ENCODE data around the gene APEX2. TPM values are rescaled to one million over a fixed set of nuclear protein-coding genes. Genes with fewer than 3 reads are reported as not detected.

The APEX2 gene
- total and polyA plus RNA-seq, 8 donors, result 3.5 to 8.6 (median 5.8) TPM

DNA sequence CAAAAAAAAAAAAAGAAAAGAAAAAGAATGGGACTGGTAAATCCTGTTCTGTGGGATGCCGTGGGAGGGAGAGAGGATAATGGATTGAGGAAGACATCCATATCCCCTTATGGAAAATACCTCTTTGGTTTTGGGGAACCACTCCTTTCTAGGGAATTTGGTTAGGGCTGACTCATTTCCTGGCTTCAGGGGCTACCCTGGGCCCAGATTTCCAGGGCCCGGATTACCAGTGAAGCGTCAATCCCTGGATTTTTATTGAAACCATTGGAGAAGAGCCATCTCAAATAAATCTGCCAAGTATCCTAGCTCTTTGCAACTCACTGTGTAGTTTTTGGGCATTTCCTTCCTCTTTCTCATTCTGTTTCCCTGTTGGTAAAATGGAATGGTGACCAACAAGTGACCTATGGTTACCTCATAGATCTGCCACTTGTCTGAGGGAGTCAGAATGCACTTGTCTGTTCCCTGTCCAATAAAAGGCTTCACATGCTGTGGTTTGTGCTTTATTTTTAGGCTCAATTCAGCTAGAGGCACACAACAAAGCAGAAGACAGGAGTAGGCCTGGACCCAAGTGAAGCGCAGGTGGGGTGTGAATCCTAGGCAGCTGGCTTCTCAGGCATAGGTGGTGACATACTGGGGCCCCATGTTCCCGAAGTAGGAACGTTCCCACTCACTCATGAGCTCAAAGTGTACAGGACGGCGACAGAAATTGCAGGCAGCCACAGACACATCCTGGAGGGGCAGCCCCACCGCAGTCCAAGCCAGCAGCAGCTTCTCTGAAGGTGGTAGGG, 8.6 kb downstream of the APEX2 start:
- intact Hi-C loops (cut with DNase I), result no loop called here

DNA sequence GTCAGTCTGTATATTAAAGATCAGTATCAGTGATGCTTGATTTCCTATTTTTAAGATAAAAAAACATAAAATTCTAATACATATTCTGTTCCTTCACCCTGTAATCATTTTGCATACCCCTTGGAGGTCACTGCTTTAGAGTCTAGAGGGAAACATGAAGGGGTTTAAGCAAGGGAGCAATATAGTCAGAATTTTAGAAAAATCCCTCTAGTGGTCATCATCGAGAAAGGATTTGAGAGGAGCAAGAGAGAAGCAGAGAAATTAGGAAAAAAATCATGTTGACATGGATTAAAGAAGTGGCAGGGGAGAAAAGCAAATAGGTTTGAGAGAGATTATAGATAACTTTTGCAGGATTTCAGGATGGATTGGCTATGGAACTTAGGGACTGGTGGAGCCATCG, 11.1 kb downstream of the APEX2 start:
- no peaks in the 10 kb centered on the region for H3K36me3 ChIP-seq
- ATAC-seq, result no peak
- H3K27ac ChIP-seq, result no peak overlapping the region
- no peaks in the 10 kb centered on the region for H3K9me3 ChIP-seq
- H3K4me1 ChIP-seq, result no peaks in the 10 kb centered on the region
- H3K27me3 ChIP-seq, result peaks cover 0 to 3% (median 0%) of the 10 kb centered on the region in 4 donors
- no peak for FAIRE-seq
- intact Hi-C loops (cut with DNase I), result no loop called here
- 21 to 35% methylated on average over 2 of the region's 2 CpGs for WGBS, 2 donors
- no peak for DNase-seq
- TF ChIP-seq, protein P1, sequence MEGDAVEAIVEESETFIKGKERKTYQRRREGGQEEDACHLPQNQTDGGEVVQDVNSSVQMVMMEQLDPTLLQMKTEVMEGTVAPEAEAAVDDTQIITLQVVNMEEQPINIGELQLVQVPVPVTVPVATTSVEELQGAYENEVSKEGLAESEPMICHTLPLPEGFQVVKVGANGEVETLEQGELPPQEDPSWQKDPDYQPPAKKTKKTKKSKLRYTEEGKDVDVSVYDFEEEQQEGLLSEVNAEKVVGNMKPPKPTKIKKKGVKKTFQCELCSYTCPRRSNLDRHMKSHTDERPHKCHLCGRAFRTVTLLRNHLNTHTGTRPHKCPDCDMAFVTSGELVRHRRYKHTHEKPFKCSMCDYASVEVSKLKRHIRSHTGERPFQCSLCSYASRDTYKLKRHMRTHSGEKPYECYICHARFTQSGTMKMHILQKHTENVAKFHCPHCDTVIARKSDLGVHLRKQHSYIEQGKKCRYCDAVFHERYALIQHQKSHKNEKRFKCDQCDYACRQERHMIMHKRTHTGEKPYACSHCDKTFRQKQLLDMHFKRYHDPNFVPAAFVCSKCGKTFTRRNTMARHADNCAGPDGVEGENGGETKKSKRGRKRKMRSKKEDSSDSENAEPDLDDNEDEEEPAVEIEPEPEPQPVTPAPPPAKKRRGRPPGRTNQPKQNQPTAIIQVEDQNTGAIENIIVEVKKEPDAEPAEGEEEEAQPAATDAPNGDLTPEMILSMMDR (IDR thresholded peaks at IDR 0.05), result peak in 2 of 4 donors; percentile 5 to 19
- no peak overlapping the region for H3K4me3 ChIP-seq

More for the DNA sequence above, 8.6 kb downstream of the APEX2 start:
- Histone ChIP-seq H3K4me3 (no peak overlapping the region), H3K27me3 (no peaks in the 10 kb centered on the region), H3K4me1 (no peaks in the 10 kb centered on the region), H3K36me3 (no peaks in the 10 kb centered on the region), H3K9me3 (no peaks in the 10 kb centered on the region), H3K27ac (peak overlapping the region in 2 of 4 donors; percentile 46 to 60)
- DNase-seq (no peak), ATAC-seq (peak; percentile 31 to 61 (median 46)), FAIRE-seq (no peak)
- TF ChIP-seq, protein P1 (IDR thresholded peaks at IDR 0.05), result no peak
- 66 to 67% methylated on average over 9 of the region's 9 CpGs for WGBS, 2 donors

DNA sequence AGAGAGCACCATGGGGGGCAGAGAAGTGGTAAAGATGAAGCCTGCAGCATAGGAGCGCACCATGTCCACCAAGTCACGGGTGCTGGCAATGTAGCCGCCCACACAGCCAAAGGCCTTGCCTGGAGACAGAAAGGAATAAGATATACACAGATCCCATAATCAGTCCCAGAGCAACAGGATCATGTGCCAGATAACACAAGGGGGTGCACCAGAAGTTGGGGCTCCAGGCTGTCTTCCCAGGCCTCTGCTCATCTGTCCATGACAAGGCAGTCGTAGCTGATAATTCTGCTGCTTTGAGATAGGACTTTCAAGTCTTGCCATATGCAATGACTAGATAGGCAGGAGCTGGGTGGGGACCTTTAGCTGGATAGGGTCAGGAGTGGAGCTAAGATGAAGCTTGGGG, 14.7 kb downstream of the APEX2 start:
- Histone ChIP-seq H3K4me1 (no peaks in the 10 kb centered on the region), H3K4me3 (no peak overlapping the region), H3K27me3 (peaks cover 0 to 3% (median 0%) of the 10 kb centered on the region in 4 donors), H3K27ac (no peak overlapping the region), H3K9me3 (no peaks in the 10 kb centered on the region), H3K36me3 (no peaks in the 10 kb centered on the region)
- DNase-seq (no peak), FAIRE-seq (no peak), ATAC-seq (no peak)
- intact Hi-C loops (cut with DNase I), result no loop called here
- TF ChIP-seq, protein P1 (IDR thresholded peaks at IDR 0.05), result no peak
- 92% methylated on average over 4 of the region's 4 CpGs for WGBS, 2 donors

DNA sequence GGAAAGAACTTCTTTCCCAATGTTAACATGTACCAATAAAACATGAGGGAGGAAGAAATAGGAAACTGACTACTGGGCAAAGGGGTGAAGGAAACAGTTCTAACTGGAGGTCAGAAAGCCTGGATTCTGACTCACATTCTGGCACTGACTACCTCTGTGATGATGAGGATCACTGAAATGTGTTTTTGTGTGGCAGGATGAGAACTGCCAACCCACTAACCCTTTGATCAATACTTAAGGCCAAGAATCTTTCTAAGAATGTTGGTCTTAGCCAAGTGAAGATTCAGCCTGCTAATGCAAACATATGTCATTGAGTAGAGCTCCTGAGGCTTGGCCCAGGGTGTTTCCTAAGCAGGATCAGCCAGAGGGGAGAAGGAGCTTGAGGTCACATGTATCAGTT, 26.0 kb downstream of the APEX2 start:
- Histone ChIP-seq H3K27ac (no peak overlapping the region), H3K27me3 (no peaks in the 10 kb centered on the region), H3K4me3 (no peak overlapping the region), H3K36me3 (no peaks in the 10 kb centered on the region), H3K9me3 (no peaks in the 10 kb centered on the region), H3K4me1 (no peaks in the 10 kb centered on the region)
- TF ChIP-seq, protein P1 (IDR thresholded peaks at IDR 0.05), result no peak
- intact Hi-C loops (cut with DNase I), result no loop called here
- DNase-seq (no peak), ATAC-seq (no peak), FAIRE-seq (no peak)

DNA sequence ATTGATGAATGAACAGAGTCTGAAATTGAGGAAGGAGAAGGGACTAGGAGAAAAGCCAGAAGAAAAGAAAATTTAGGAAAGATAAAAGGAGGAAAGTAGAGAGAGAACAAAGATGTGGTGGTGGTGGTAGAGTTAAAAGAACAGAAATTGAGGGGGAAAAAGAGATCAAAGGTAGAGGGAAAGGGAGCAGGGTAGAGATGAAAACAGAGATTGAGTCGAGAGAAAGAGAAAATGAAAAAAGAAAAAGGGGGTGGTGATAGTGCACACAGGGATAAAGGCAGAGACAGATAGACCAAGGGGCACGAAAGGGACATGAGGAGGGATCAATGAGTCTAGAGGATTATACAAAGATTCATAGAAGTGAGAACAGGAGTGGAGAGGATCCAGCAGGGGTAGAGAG, 26.7 kb downstream of the APEX2 start:
- no peaks in the 10 kb centered on the region for H3K36me3 ChIP-seq
- ATAC-seq (no peak), FAIRE-seq (no peak), DNase-seq (no peak)
- no peaks in the 10 kb centered on the region for H3K9me3 ChIP-seq
- H3K4me1 ChIP-seq, result no peaks in the 10 kb centered on the region
- TF ChIP-seq, protein P1 (IDR thresholded peaks at IDR 0.05), result no peak
- H3K4me3 ChIP-seq, result no peak overlapping the region
- WGBS, 2 donors, result 46 to 54% methylated on average over 2 of the region's 2 CpGs
- intact Hi-C loops (cut with DNase I), result no loop called here
- no peak overlapping the region for H3K27ac ChIP-seq
- H3K27me3 ChIP-seq, result no peaks in the 10 kb centered on the region
